SU-DHL-6 (cell line): ENCODE results near the gene FUT8.

Experiments used
- H2AFZ ChIP-seq: fragments of 200-600 bp; sonication (generic); 2 replicates; pipeline ENCODE4 v1.6.1; 2014; ENCODE audit warnings: low read depth, mild to moderate bottlenecking, moderate library complexity, mixed read lengths, antibody characterized with exemption, low read length; ENCODE audit not compliant: severe bottlenecking
- H3F3A ChIP-seq: fragments of 200-600 bp; shearing (Covaris generic); 2 replicates; pipeline ENCODE4 v1.6.0; 2016; ENCODE audit warnings: antibody characterized with exemption, mild to moderate bottlenecking; ENCODE audit not compliant: insufficient read depth
- H3K27ac ChIP-seq: fragments of 200-600 bp; sonication (generic); 2 replicates; pipeline ENCODE4 v1.5.1; 2016; ENCODE audit warnings: low read depth, mild to moderate bottlenecking, low read length, moderate library complexity, mixed read lengths
- H3K27me3 ChIP-seq: fragments of 200-600 bp; sonication (generic), shearing (Covaris generic); 2 replicates; pipeline ENCODE4 v1.6.0; 2014; ENCODE audit warnings: mild to moderate bottlenecking, low read length
- H3K36me3 ChIP-seq: fragments of 200-600 bp; sonication (generic); 2 replicates; pipeline ENCODE4 v1.6.1; 2014; ENCODE audit warnings: mild to moderate bottlenecking, low read length, mixed read lengths
- H3K4me2 ChIP-seq: fragments of 300-600, 200-600 bp; shearing (Covaris generic), sonication (generic); 2 replicates; pipeline ENCODE4 v1.6.0; 2014; ENCODE audit warnings: low read length, low read depth, mild to moderate bottlenecking; ENCODE audit not compliant: poor library complexity, severe bottlenecking
- H3K4me3 ChIP-seq: fragments of 200-600 bp; sonication (generic); 2 replicates; pipeline ENCODE4 v1.5.1; 2014; ENCODE audit warnings: antibody characterized with exemption, low read length, mild to moderate bottlenecking, mixed read lengths; ENCODE audit not compliant: insufficient read depth, poor library complexity, severe bottlenecking
- H3K79me2 ChIP-seq: fragments of 200-600 bp; sonication (generic); 2 replicates; pipeline ENCODE4 v1.6.1; 2014; ENCODE audit warnings: mild to moderate bottlenecking, low read length, moderate library complexity; ENCODE audit not compliant: insufficient read depth
- H3K9ac ChIP-seq: fragments of 200-600 bp; sonication (generic); 2 replicates; pipeline ENCODE4 v1.7.0; 2014; ENCODE audit warnings: mild to moderate bottlenecking, low read length
- H3K9me2 ChIP-seq: fragments of 200-600 bp; sonication (generic); replicated peaks from 2 replicates; pipeline ENCODE4 v1.6.1; 2014; ENCODE audit warnings: low read length; ENCODE audit not compliant: insufficient read depth
- H3K9me3 ChIP-seq: fragments of 200-600 bp; sonication (generic); 2 replicates; pipeline ENCODE4 v1.6.1; 2014; ENCODE audit warnings: low read length, mixed read lengths; ENCODE audit not compliant: insufficient read depth
- H4K20me1 ChIP-seq: fragments of 200-600 bp; sonication (generic); 2 replicates; pipeline ENCODE4 v1.6.1; 2014; ENCODE audit warnings: low read depth, mild to moderate bottlenecking, antibody characterized with exemption, low read length, moderate library complexity, mixed read lengths
- EZH2phosphoT487 ChIP-seq: fragments of 200-600 bp; sonication (generic), shearing (Covaris generic); conservative IDR thresholded peaks from 2 replicates; pipeline ENCODE4 v1.6.1; 2018; ENCODE audit warnings: mild to moderate bottlenecking, antibody characterized with exemption, low read length, moderate library complexity, mixed read lengths
- TF ChIP-seq, protein P1 (sequence below): fragments of 200-600 bp; sonication (generic); IDR thresholded peaks from one replicate; pipeline ENCODE4 v1.5.1; 2017; ENCODE audit warnings: antibody characterized with exemption, mild to moderate bottlenecking, low read length, moderate library complexity; ENCODE audit not compliant: insufficient read depth, poor library complexity, severe bottlenecking

The FUT8 gene

DNA sequence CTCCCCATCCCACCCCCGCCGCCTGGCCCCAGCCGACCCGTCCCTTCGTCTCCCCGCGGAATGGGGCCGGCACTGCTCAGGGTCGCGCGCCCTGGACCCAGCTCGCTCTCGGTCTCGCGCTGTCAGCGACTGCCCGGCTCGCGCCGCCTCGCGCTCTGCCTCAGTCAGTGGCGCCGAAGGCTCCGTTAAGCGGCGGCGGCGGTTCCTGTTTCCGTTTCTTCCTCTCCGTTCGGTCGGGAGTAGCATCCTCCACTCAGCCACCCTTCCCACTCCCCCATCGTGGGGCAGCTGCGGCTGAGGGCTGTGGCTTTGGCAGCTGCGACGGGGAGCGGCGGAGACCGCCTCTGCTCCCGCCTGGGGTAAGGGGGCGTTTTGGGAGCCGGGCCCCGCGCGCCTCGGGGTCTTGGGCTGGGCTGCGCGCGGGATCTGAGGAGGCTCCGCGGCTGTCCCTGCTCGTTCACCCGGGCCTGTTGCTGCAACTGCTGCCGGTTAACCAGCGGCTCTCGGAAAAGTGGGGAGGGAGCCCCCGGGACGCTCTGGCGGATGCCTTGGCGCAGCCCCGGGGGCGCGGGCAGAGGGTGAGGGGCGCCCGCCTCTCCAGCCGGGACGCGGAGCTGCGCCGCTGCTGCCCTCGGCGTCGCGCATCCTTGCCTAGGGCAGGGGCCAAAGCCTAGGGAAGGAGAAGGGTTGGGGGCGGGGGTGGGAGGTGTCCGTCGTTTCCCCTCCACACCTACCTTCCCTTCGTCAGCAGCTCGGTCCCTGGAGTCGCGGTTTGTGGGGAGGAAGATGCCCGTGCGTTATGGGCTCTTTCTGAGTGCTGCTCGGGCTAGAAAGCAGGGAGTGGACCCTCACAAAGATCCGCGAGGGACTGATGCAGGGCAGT is 567 bp downstream of the FUT8 start:
- Histone ChIP-seq H3K4me2 (peak overlapping the region; percentile 69), H3K9ac (peak overlapping the region; percentile 98), H3K9me3 (no peaks in the 10 kb centered on the region), H4K20me1 (peaks cover 13% of the 10 kb centered on the region), H3K27me3 (no peaks in the 10 kb centered on the region), H2AFZ (peak overlapping the region; percentile 71), H3F3A (peaks cover 15% of the 10 kb centered on the region), H3K9me2 (no peaks in the 10 kb centered on the region), H3K27ac (peak overlapping the region; percentile 87), H3K79me2 (peaks cover 53% of the 10 kb centered on the region), H3K4me3 (peak overlapping the region; percentile 95), H3K36me3 (no peaks in the 10 kb centered on the region)
- TF ChIP-seq, protein P1, sequence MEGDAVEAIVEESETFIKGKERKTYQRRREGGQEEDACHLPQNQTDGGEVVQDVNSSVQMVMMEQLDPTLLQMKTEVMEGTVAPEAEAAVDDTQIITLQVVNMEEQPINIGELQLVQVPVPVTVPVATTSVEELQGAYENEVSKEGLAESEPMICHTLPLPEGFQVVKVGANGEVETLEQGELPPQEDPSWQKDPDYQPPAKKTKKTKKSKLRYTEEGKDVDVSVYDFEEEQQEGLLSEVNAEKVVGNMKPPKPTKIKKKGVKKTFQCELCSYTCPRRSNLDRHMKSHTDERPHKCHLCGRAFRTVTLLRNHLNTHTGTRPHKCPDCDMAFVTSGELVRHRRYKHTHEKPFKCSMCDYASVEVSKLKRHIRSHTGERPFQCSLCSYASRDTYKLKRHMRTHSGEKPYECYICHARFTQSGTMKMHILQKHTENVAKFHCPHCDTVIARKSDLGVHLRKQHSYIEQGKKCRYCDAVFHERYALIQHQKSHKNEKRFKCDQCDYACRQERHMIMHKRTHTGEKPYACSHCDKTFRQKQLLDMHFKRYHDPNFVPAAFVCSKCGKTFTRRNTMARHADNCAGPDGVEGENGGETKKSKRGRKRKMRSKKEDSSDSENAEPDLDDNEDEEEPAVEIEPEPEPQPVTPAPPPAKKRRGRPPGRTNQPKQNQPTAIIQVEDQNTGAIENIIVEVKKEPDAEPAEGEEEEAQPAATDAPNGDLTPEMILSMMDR, result no peak
- no peak for TF ChIP-seq EZH2phosphoT487

- TF ChIP-seq, protein P1, result no peak
- TF ChIP-seq EZH2phosphoT487, result no peak
- Histone ChIP-seq H3K9me3 (no peaks in the 10 kb centered on the region), H4K20me1 (peaks cover 19% of the 10 kb centered on the region), H3K4me3 (peak overlapping the region; percentile 95), H3K27me3 (no peaks in the 10 kb centered on the region), H3K27ac (peak overlapping the region; percentile 87), H3K9ac (peak overlapping the region; percentile 98), H3K4me2 (peak overlapping the region; percentile 69), H2AFZ (no peak overlapping the region), H3K9me2 (no peaks in the 10 kb centered on the region), H3K79me2 (peaks cover 59% of the 10 kb centered on the region), H3F3A (peaks cover 17% of the 10 kb centered on the region), H3K36me3 (no peaks in the 10 kb centered on the region)
Measured at GRCh38 chr14:65413739-65414045, 1.2 kb downstream of the FUT8 start.

DNA sequence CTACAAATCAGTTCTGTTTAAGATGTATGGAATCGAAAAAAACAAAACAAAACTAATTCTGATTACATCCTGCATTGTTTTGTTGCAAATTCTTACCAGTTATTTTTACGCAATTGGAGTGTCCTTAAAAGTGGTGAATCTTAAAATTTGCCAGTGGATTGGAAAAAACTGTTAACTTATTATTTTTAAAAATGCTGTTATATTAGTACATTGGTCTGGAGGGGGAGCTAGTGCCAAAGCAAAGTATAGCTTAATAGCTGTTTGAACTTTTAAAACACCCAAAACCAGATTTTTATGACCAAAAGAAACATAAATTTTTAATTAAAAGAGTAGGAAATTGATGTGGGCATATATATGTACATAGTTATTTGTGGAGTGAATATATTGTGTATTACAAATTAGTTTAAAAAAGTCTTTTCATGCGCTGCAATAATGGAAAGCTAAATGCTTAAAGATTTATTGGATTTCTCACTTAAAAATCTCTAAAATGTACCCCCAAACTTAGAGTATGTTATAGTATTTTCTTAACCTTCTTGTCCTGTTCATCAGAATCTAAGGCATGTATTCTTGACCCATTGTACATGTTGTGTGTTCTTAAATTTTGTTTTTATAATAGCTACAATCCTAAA is 2.5 kb downstream of the FUT8 start:
- Histone ChIP-seq H2AFZ (no peak overlapping the region), H3K9ac (peak overlapping the region; percentile 98), H3K9me2 (no peaks in the 10 kb centered on the region), H3K4me3 (peak overlapping the region; percentile 95), H3K79me2 (peaks cover 72% of the 10 kb centered on the region), H4K20me1 (peaks cover 23% of the 10 kb centered on the region), H3K27me3 (no peaks in the 10 kb centered on the region), H3K36me3 (no peaks in the 10 kb centered on the region; the same call in 1 of the 2 replicates), H3K27ac (peak overlapping the region; percentile 87; the same call in 1 of the 2 replicates), H3F3A (peaks cover 17% of the 10 kb centered on the region), H3K9me3 (no peaks in the 10 kb centered on the region), H3K4me2 (peak overlapping the region; percentile 69)
- no peak for TF ChIP-seq EZH2phosphoT487
- TF ChIP-seq, protein P1, result peak; percentile 77
